DND-41 (cell line): Measurements from ENCODE around the gene KDELR1.

Source experiments
- ATAC-seq: fragments of 200-7000 bp; cut with Tn5 transposase; 3 replicates; pipeline ENCODE4 v1.9.1; 2021; ENCODE audit warnings: low read depth; ENCODE audit not compliant: insufficient read depth
- DNase-seq: peaks from one replicate; pipeline ENCODE4 v3.0.0-alpha.2; 2020
- H2AFZ ChIP-seq: 2 replicates; pipeline ENCODE4 v1.6.0; 2012; ENCODE audit warnings: low read depth, low read length
- H3K27ac ChIP-seq: 2 replicates; pipeline ENCODE4 v1.5.1; 2012; ENCODE audit warnings: low read length, inconsistent platforms
- H3K27me3 ChIP-seq: fragments of 200-600 bp; sonication (generic); 2 replicates; pipeline ENCODE4 v1.6.0; 2012; ENCODE audit warnings: low read length, mild to moderate bottlenecking, inconsistent platforms; ENCODE audit not compliant: insufficient read depth, poor library complexity
- H3K36me3 ChIP-seq: 2 replicates; pipeline ENCODE4 v1.5.1; 2012; ENCODE audit warnings: low read length, inconsistent platforms; ENCODE audit not compliant: insufficient read depth
- H3K4me1 ChIP-seq: 2 replicates; pipeline ENCODE4 v1.5.1; 2012; ENCODE audit warnings: mild to moderate bottlenecking, low read length; ENCODE audit not compliant: insufficient read depth
- H3K4me2 ChIP-seq: 2 replicates; pipeline ENCODE4 v1.6.0; 2012; ENCODE audit warnings: mild to moderate bottlenecking, moderate library complexity, low read length, inconsistent platforms; ENCODE audit not compliant: insufficient read depth
- H3K4me3 ChIP-seq, 2 experiments: fragments of 200-600 bp in 1 of 2; shearing (Covaris generic) in 1 of 2; 2 replicates each; pipeline ENCODE4 v1.5.1; 2012 to 2016; ENCODE audit warnings: inconsistent platforms in 2 of 2, low read length in 2 of 2, mild to moderate bottlenecking in 2 of 2, low read depth in 1 of 2, moderate library complexity in 1 of 2
- H3K79me2 ChIP-seq: 2 replicates; pipeline ENCODE4 v1.6.0; 2012; ENCODE audit warnings: low read length, inconsistent platforms; ENCODE audit not compliant: insufficient read depth
- H3K9ac ChIP-seq: 2 replicates; pipeline ENCODE4 v1.6.0; 2012; ENCODE audit warnings: low read depth, mild to moderate bottlenecking, inconsistent platforms, low read length, moderate library complexity
- H3K9me3 ChIP-seq: 2 replicates; pipeline ENCODE4 v1.5.1; 2012; ENCODE audit warnings: low read length, moderate library complexity, mild to moderate bottlenecking, inconsistent platforms; ENCODE audit not compliant: insufficient read depth, severe bottlenecking
- H4K20me1 ChIP-seq: 2 replicates; pipeline ENCODE4 v1.6.0; 2012; ENCODE audit warnings: low read length; ENCODE audit not compliant: insufficient read depth
- CTCF ChIP-seq: IDR thresholded peaks from 2 replicates; pipeline ENCODE4 v1.5.1; 2012; ENCODE audit warnings: borderline replicate concordance, low read length, moderate library complexity, mild to moderate bottlenecking; ENCODE audit not compliant: poor library complexity, severe bottlenecking; ENCODE audit errors: extremely low read depth
- EZH2 ChIP-seq: IDR thresholded peaks from 3 replicates; pipeline ENCODE4 v1.6.1; 2012; ENCODE audit warnings: borderline replicate concordance, low read depth, mild to moderate bottlenecking, moderate library complexity, low read length, inconsistent platforms; ENCODE audit not compliant: severe bottlenecking

The KDELR1 gene

DNA sequence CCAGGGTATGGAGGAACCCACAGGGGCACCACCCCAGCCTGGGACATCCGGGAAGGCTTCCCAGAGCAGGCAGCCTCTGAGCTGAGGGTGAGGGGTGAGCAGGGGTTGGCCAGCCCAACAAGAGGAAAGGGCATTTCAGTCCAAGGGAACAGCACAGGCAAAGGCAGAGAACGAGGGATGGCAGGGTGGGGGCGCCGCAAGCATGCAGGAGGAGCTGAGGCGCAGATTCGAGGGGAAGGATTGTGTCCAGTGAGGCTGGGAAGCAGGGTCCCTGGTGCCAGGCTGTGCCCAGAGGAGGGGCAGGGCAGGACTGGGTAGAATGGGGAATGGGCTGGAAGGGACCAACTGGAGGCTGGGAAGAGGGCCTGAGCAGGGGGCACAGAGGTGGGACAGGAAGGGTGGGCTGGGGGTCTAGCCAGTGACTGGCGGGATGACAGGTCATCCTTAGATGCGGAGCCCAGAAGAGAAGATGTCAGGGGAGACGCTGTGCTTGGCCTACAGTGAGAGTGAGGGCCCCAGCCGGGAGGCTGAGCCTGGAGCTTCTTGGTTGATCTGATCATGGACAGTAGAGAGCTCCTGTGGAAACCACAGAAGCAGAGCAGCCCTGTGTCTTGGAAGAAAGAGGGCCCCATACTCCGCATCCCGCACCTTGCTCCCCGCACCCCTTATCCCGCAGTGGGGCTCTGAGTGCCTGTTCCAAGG, 52.4 kb downstream of the KDELR1 start:
- Histone ChIP-seq H3K9me3 (no peaks in the 10 kb centered on the region), H3K4me3 (no peak overlapping the region), H4K20me1 (no peaks in the 10 kb centered on the region), H2AFZ (no peak overlapping the region), H3K36me3 (peaks cover 27% of the 10 kb centered on the region), H3K79me2 (no peaks in the 10 kb centered on the region), H3K27ac (no peak overlapping the region), H3K9ac (no peak overlapping the region), H3K27me3 (no peaks in the 10 kb centered on the region), H3K4me2 (no peak overlapping the region), H3K4me1 (peaks cover 10% of the 10 kb centered on the region)
- TF ChIP-seq EZH2 (no peak), CTCF (no peak)
- DNase-seq = no peak
- ATAC-seq = no peak

DNA sequence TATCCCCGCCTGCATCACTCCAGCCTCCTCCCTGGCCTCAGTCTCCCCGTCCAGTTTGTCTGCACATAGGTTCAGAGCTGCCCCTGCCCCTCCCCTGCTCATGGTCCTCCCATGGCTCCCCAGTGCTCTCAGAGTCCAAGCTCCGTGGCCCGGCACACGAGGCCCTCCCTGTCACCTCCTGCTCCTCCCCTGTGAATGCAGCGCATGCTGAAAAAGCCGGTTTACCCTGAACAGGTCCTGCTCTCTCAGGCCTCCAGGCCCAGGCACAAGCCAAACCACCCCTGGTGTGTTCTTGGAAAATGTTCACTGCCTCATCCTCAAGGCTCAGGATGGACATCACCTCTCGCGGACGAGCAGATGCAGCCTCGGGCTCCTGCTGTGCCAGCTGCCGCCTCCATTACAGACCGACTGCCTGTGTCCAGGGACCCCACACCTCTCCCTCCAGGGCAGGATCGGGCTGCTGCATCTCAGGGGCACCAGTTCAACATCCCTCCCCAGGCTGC, 53.0 kb downstream of the KDELR1 start:
- TF ChIP-seq EZH2 = no peak
- no peak for TF ChIP-seq CTCF
- no peak for ATAC-seq
- no peak overlapping the region for H3K4me3 ChIP-seq
- DNase-seq = no peak
- no peaks in the 10 kb centered on the region for H4K20me1 ChIP-seq
- H3K9me3 ChIP-seq = no peaks in the 10 kb centered on the region
- no peak overlapping the region for H2AFZ ChIP-seq
- H3K27ac ChIP-seq = no peak overlapping the region
- H3K27me3 ChIP-seq = no peaks in the 10 kb centered on the region
- H3K4me1 ChIP-seq = peaks cover 17% of the 10 kb centered on the region
- peaks cover 24% of the 10 kb centered on the region for H3K36me3 ChIP-seq
- no peak overlapping the region for H3K9ac ChIP-seq
- H3K4me2 ChIP-seq = no peak overlapping the region
- no peaks in the 10 kb centered on the region for H3K79me2 ChIP-seq

DNA sequence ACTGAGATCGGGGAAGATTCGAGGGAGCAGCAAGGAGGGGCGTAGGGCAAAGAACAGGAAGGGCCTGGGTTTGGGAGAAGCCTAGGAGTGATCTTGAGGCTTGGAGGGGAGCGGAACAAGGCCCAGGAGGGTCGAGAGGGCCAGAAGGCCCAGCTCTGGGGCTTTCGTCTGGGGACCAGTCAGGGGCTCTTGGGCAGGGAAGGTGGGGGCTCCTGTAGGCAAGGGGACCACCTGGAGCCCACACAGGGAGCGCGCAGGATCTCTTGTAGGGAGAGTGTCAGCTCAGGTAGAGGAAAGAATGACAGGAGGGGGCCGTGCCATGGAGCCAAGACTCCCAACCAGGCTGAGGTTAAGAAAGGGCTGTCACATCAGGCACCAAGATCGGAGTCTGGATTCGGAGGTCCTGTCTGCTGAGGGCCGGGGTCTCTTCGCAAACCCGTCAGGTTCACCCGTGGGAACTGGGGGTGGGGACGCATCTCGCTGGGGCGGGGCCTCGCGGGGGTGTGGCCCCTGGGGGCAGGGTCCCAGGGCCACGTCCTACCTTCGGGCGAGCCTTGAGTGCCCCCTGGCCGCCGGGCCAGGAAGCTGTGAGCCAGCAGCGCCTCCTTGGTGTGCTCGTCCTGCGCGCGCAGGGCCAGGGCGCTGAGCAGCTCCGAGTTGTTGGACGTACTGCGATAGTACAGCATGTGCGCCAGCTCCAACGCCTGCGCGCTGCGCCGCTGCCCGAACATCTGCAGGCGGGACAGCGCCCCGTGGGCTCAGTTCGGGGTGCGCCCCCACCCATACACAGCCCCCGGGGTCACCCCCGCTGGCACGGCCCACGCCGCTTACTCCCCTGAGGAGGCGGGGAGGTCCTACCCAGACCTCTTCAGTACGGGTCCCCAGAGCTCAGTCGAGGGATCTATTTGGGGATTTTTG, 57.6 kb downstream of the KDELR1 start:
- peak overlapping the region; percentile 86 for H3K27ac ChIP-seq
- H3K9me3 ChIP-seq = no peaks in the 10 kb centered on the region
- no peaks in the 10 kb centered on the region for H3K36me3 ChIP-seq
- TF ChIP-seq EZH2 = no peak
- peak; percentile 90 for TF ChIP-seq CTCF
- peaks cover 51% of the 10 kb centered on the region for H3K4me1 ChIP-seq
- H3K4me2 ChIP-seq = peak overlapping the region; percentile 85
- ATAC-seq (peak; percentile 78), DNase-seq (peak; percentile 92)
- H3K9ac ChIP-seq = peak overlapping the region; percentile 76
- no peaks in the 10 kb centered on the region; the same call in 1 of the 2 replicates for H3K79me2 ChIP-seq
- H4K20me1 ChIP-seq = no peaks in the 10 kb centered on the region
- H2AFZ ChIP-seq = peak overlapping the region; percentile 87
- H3K4me3 ChIP-seq = peak overlapping the region; percentile 35 to 64
- no peaks in the 10 kb centered on the region for H3K27me3 ChIP-seq
